ENCODE measurements around the gene YY1AP1. TPM values are rescaled to one million over a fixed set of nuclear protein-coding genes. Genes with fewer than 3 reads are reported as not detected.
"Not testable (repeated sequence)": the region's sequence is repeated elsewhere in the genome, so short reads cannot be mapped to it uniquely, and the experiment has no call there.

YY1AP1 gene
- total RNA-seq, 1 experiment from 2014 or later, result 88.5 TPM

- intact Hi-C loops (cut with micrococcal nuclease), result loop anchor here (10.0 kb wide), 1 partner anchor 265 kb away; no protein-coding TSS in a partner anchor
- no peak for TF ChIP-seq CTCF (IDR thresholded peaks at IDR 0.05; ENCODE audit: unreplicated experiment)
- H3K4me3 Mint-ChIP-seq (ENCODE audit: unreplicated experiment), result no peak overlapping the region
- no TSS peak for BruUV-seq (replicated peaks)
- DNase-seq (ENCODE audit: unreplicated experiment), result no peak
- H3K4me1 Mint-ChIP-seq (ENCODE audit: insufficient read depth, unreplicated experiment), result no peaks in the 10 kb centered on the region
- POLR2A ChIA-PET, result interaction anchor here (0.6 kb wide), 2 partner anchors 29 to 140 kb away, joined by 3 to 4 read pairs; partner anchors contain the start of gene SYT11
- peaks cover 93% of the 10 kb centered on the region for H3K36me3 Mint-ChIP-seq (ENCODE audit: insufficient read depth, unreplicated experiment)
- CTCF ChIA-PET, result interaction anchor here (0.6 to 1.0 kb wide), 4 partner anchors 9 to 469 kb away, joined by 3 to 4 read pairs (median 4); no protein-coding TSS in a partner anchor
- H3K27ac Mint-ChIP-seq (ENCODE audit: low read depth, unreplicated experiment), result no peak overlapping the region
- no peaks in the 10 kb centered on the region for H3K9me3 Mint-ChIP-seq (ENCODE audit: unreplicated experiment)
- H3K27me3 Mint-ChIP-seq (ENCODE audit: insufficient read depth, unreplicated experiment), result no peaks in the 10 kb centered on the region
Measured at GRCh38 chr1:155719703-155720102, 31.1 kb upstream of the YY1AP1 start.

GRCh38 chr1:155718524-155719115 lies 30.0 kb upstream of the YY1AP1 start:
- peaks cover 92% of the 10 kb centered on the region for H3K36me3 Mint-ChIP-seq (ENCODE audit: insufficient read depth, unreplicated experiment)
- BruUV-seq (replicated peaks); H3K27ac Mint-ChIP-seq (ENCODE audit: low read depth, unreplicated experiment); H3K4me3 Mint-ChIP-seq (ENCODE audit: unreplicated experiment); H3K9me3 Mint-ChIP-seq (ENCODE audit: unreplicated experiment); H3K4me1 Mint-ChIP-seq (ENCODE audit: insufficient read depth, unreplicated experiment); DNase-seq (ENCODE audit: unreplicated experiment); H3K27me3 Mint-ChIP-seq (ENCODE audit: insufficient read depth, unreplicated experiment); intact Hi-C loops (cut with micrococcal nuclease); POLR2A ChIA-PET: not testable (repeated sequence)
- CTCF ChIA-PET, result interaction anchor here (0.6 to 1.3 kb wide), 6 partner anchors 8 to 1157 kb away, joined by 3 to 5 read pairs (median 3); no protein-coding TSS in a partner anchor

- POLR2A ChIA-PET, result interaction anchor here (0.6 to 1.1 kb wide), 3 partner anchors 25 to 1568 kb away, joined by 3 read pairs; no protein-coding TSS in a partner anchor
- no peak for DNase-seq (ENCODE audit: unreplicated experiment)
- no peaks in the 10 kb centered on the region for H3K4me1 Mint-ChIP-seq (ENCODE audit: insufficient read depth, unreplicated experiment)
- BruUV-seq (replicated peaks), result no TSS peak
- intact Hi-C loops (cut with micrococcal nuclease), result no loop called here
- H3K9me3 Mint-ChIP-seq (ENCODE audit: unreplicated experiment), result no peaks in the 10 kb centered on the region
- CTCF ChIA-PET, result interaction anchor here (0.7 to 1.3 kb wide), 2 partner anchors 12 to 27 kb away, joined by 3 to 4 read pairs; no protein-coding TSS in a partner anchor
- no peak overlapping the region for H3K27ac Mint-ChIP-seq (ENCODE audit: low read depth, unreplicated experiment)
- H3K4me3 Mint-ChIP-seq (ENCODE audit: unreplicated experiment), result no peak overlapping the region
- H3K27me3 Mint-ChIP-seq (ENCODE audit: insufficient read depth, unreplicated experiment), result no peaks in the 10 kb centered on the region
- H3K36me3 Mint-ChIP-seq (ENCODE audit: insufficient read depth, unreplicated experiment), result peaks cover 92% of the 10 kb centered on the region
- no peak for TF ChIP-seq CTCF (IDR thresholded peaks at IDR 0.05; ENCODE audit: unreplicated experiment)
Measured at GRCh38 chr1:155717041-155717440, 28.5 kb upstream of the YY1AP1 start.

- H3K4me1 Mint-ChIP-seq (ENCODE audit: insufficient read depth, unreplicated experiment), result no peaks in the 10 kb centered on the region
- H3K4me3 Mint-ChIP-seq (ENCODE audit: unreplicated experiment), result no peak overlapping the region
- CTCF ChIA-PET, result interaction anchor here (0.6 to 1.4 kb wide), 9 partner anchors 8 to 1111 kb away, joined by 3 to 5 read pairs (median 3); no protein-coding TSS in a partner anchor
- no TSS peak for BruUV-seq (replicated peaks)
- H3K9me3 Mint-ChIP-seq (ENCODE audit: unreplicated experiment), result no peaks in the 10 kb centered on the region
- TF ChIP-seq CTCF (IDR thresholded peaks at IDR 0.05; ENCODE audit: unreplicated experiment), result no peak
- peaks cover 89% of the 10 kb centered on the region for H3K36me3 Mint-ChIP-seq (ENCODE audit: insufficient read depth, unreplicated experiment)
- H3K27ac Mint-ChIP-seq (ENCODE audit: low read depth, unreplicated experiment), result no peak overlapping the region
- POLR2A ChIA-PET, result interaction anchor here (1.0 kb wide), 1 partner anchor 20 kb away, joined by 4 read pairs; no protein-coding TSS in a partner anchor
- DNase-seq (ENCODE audit: unreplicated experiment), result no peak
- intact Hi-C loops (cut with micrococcal nuclease), result no loop called here
- no peaks in the 10 kb centered on the region for H3K27me3 Mint-ChIP-seq (ENCODE audit: insufficient read depth, unreplicated experiment)
Measured at GRCh38 chr1:155715777-155716176, 27.2 kb upstream of the YY1AP1 start.

- POLR2A ChIA-PET; H3K9me3 Mint-ChIP-seq (ENCODE audit: unreplicated experiment); BruUV-seq (replicated peaks); H3K4me1 Mint-ChIP-seq (ENCODE audit: insufficient read depth, unreplicated experiment); H3K27ac Mint-ChIP-seq (ENCODE audit: low read depth, unreplicated experiment); DNase-seq (ENCODE audit: unreplicated experiment); H3K4me3 Mint-ChIP-seq (ENCODE audit: unreplicated experiment); intact Hi-C loops (cut with micrococcal nuclease); H3K27me3 Mint-ChIP-seq (ENCODE audit: insufficient read depth, unreplicated experiment): not testable (repeated sequence)
- peaks cover 88% of the 10 kb centered on the region for H3K36me3 Mint-ChIP-seq (ENCODE audit: insufficient read depth, unreplicated experiment)
- CTCF ChIA-PET, result interaction anchor here (0.6 to 1.4 kb wide), 13 partner anchors 9 to 547 kb away, joined by 3 to 5 read pairs (median 3); no protein-coding TSS in a partner anchor
Measured at GRCh38 chr1:155715056-155715455, 26.5 kb upstream of the YY1AP1 start.
